ENCODE results near the gene PRPSAP1.

The PRPSAP1 gene

DNA sequence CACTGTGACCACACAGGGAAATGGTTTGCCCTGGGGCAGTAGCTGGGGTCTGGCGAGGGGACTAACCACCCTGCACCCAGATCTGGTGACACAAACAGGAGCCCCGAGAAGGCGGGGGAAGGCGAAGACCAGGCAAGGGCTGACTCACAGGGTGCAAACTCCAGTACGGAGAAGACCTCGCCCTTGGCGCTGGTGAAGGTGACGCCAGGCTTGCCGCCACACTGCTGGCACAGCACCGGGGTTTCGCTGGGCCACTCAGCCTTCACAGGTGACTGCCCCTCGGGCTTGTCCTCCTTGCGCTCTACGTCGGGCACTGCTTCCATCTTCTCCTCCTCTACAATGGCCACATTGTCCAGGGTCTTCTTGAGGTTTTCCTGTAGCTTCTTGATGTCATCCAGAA is 42.3 kb upstream of the PRPSAP1 start:
- DNase-seq (ENCODE audit: extremely low read depth, low read depth) = no peak

DNA sequence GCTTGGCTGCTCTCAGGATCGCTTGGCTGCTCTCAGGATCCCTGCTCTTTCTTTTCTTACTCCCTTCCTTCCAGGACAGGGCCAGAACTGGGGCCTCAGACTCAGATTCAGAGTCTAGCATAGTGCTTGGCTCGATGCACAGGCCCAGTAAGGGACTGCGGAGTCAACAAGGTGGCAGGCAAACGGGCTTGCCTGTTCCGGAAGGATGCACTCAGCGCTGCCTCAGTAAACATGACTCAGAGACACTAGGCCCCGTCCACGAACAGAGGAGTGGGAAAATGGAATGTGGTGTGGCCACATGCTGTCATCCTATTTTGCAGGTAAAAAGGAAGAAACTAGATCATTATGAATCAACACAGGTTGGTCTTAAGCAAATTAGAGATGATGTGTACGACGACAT is 40.5 kb upstream of the PRPSAP1 start:
- DNase-seq (ENCODE audit: extremely low read depth, low read depth) = no peak
- TF ChIP-seq, protein P1, sequence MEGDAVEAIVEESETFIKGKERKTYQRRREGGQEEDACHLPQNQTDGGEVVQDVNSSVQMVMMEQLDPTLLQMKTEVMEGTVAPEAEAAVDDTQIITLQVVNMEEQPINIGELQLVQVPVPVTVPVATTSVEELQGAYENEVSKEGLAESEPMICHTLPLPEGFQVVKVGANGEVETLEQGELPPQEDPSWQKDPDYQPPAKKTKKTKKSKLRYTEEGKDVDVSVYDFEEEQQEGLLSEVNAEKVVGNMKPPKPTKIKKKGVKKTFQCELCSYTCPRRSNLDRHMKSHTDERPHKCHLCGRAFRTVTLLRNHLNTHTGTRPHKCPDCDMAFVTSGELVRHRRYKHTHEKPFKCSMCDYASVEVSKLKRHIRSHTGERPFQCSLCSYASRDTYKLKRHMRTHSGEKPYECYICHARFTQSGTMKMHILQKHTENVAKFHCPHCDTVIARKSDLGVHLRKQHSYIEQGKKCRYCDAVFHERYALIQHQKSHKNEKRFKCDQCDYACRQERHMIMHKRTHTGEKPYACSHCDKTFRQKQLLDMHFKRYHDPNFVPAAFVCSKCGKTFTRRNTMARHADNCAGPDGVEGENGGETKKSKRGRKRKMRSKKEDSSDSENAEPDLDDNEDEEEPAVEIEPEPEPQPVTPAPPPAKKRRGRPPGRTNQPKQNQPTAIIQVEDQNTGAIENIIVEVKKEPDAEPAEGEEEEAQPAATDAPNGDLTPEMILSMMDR (IDR thresholded peaks at IDR 0.05; ENCODE audit: low read depth, low read length) = no peak

More for the DNA sequence above, 42.3 kb upstream of the PRPSAP1 start:
- TF ChIP-seq, protein P1 (IDR thresholded peaks at IDR 0.05; ENCODE audit: low read depth, low read length) = no peak

DNA sequence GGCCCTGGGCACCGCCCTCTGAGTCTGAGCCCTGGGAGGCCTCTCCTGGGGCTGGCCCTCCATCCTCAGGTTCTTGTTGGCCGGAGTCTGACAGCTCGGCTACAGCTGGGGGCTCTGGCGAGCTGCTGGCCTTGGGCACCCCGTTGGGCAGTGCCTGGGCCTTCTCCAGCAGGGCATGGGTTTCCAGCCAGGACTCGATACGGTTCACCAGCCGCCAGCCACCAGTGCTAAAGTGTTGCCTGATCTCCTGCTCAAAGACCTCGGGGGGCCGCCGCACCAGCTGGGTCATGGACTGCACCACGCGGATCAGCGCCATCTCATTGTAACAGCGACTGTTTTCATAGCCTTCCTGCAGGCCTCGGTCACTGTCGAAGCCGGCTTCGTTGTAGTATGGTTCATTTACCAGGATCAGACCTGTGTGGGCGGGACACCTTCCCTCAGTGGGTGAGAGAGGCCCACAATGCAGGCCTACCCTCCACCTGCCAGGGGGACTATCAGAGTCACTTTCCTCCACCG is 37.5 kb upstream of the PRPSAP1 start:
- TF ChIP-seq, protein P1 (IDR thresholded peaks at IDR 0.05; ENCODE audit: low read depth, low read length) = no peak
- DNase-seq (ENCODE audit: extremely low read depth, low read depth) = no peak

DNA sequence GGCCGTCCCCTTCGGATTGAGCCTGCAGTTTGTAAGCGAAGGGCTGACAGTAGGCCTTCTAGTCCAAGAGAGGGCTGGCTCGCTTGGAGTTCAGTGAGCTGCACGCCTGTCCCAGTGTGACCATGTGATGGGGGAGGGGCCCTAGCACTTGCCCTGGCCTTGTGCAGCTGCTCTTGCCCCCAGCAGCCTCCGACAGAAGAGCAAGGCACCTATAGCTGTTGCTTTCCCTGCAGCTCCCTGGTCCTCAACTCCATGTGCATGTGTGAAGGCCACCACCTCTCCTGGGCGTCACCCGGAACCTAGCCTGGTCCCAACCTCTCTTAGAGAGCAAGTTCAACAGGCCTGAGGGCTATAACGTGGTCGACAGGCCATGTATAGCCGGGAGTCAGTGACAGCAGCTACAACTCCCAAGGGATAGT is 36.3 kb upstream of the PRPSAP1 start:
- DNase-seq (ENCODE audit: extremely low read depth, low read depth) = no peak
- TF ChIP-seq, protein P1 (IDR thresholded peaks at IDR 0.05; ENCODE audit: low read depth, low read length) = no peak

DNA sequence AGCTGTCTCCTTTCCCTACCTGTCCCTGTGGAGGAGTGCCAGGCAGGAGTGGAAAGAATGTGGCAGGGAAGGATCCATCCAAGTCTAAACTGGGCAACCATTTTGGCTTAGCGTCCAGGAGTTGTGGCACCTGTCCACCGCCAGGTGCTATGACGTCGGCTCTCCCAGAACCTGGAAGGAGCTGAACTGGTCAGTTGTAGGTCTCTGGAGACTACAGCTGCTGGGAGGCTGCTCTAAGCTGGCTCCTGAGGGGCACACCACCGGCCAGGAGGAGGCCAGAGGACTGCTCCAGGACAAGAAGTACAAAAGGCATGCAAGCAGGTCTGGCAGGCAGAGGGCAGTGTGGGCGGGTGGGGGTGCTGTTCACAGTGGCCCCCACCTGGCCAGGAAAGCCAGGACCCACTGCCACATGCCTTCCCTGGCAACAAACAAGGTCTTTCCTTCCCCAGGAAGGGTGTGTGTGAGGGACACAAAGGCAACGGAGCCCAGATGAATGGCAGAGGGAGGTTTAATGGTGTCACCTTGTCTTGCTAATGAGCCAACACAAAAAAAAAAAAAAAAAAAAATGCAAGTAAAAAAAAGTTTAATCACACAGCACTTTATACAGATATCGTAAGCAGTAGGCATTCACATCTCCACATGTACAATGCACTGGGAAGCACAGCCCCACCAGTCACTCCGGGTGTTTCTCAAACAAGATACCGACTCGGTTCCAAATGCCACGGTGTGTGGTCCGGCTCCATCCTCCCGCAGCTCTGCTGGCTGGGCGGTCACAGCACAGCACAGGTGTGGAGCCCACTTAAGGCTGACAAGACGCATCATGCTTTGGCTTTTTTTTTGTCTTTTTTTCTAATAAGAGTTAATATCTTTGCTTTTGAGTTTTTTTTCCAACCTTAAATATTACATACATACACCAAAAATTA is 35.5 kb upstream of the PRPSAP1 start:
- no peak for DNase-seq (ENCODE audit: extremely low read depth, low read depth)
- TF ChIP-seq, protein P1 (IDR thresholded peaks at IDR 0.05; ENCODE audit: low read depth, low read length) = no peak

DNA sequence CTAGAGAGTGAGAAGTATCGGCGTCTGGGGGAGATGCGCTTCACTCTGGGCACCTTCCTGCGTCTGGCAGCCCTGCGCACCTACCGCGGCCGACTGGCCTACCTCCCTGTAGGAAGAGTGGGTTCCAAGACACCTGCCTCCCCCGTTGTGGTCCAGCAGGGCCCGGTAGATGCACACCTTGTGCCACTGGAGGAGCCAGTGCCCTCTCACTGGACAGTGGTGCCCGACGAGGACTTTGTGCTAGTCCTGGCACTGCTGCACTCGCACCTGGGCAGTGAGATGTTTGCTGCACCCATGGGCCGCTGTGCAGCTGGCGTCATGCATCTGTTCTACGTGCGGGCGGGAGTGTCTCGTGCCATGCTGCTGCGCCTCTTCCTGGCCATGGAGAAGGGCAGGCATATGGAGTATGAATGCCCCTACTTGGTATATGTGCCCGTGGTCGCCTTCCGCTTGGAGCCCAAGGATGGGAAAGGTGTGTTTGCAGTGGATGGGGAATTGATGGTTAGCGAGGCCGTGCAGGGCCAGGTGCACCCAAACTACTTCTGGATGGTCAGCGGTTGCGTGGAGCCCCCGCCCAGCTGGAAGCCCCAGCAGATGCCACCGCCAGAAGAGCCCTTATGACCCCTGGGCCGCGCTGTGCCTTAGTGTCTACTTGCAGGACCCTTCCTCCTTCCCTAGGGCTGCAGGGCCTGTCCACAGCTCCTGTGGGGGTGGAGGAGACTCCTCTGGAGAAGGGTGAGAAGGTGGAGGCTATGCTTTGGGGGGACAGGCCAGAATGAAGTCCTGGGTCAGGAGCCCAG is 33.5 kb upstream of the PRPSAP1 start:
- TF ChIP-seq, protein P1 (IDR thresholded peaks at IDR 0.05; ENCODE audit: low read depth, low read length) = no peak
- DNase-seq (ENCODE audit: extremely low read depth, low read depth) = no peak
